ENCODE data around the gene SYNE2.

GRCh38 chr14:64217308-64217707 lies 364.5 kb downstream of the SYNE2 start:
- TF ChIP-seq CTCF (conservative IDR thresholded peaks at IDR 0.05) (no peak), EZH2 (IDR thresholded peaks at IDR 0.05; ENCODE audit: low read depth) (no peak)

Data from PC-9 (cell line).